ENCODE measurements around the gene THADA. TPM values are rescaled to one million over a fixed set of nuclear protein-coding genes. Genes with fewer than 3 reads are reported as not detected.

Gene THADA
- total RNA-seq, 1 donor from 2014 or later: 43.3 TPM

DNA sequence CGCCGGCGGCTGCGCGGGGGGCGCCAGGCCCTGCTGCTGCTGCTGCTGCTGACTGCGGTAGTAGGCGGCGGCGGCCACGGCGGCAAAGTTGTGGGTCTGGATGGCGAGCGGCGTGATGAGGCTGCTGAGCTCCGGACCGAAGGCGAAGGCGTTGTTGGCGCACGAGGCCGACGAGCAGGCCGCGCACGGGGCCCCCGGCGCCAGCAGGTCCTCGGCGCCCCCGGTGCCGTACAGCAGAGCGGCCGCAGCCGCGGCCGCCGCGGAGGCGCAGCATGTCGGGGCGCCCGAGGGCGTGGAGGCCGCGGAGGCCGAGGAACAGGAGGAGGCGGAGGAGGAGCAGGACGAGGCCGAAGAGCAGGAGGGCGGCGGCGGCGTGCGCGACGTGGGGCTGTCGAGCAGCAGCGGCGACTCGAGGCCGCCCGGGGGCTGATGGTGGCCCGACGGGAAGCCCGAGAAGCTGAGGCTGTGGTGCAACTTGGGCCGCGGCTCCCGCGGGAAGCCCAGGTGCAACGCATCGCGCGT lies 371.2 kb downstream of the THADA start:
- no peak for DNase-seq (ENCODE audit: low read depth)

DNA sequence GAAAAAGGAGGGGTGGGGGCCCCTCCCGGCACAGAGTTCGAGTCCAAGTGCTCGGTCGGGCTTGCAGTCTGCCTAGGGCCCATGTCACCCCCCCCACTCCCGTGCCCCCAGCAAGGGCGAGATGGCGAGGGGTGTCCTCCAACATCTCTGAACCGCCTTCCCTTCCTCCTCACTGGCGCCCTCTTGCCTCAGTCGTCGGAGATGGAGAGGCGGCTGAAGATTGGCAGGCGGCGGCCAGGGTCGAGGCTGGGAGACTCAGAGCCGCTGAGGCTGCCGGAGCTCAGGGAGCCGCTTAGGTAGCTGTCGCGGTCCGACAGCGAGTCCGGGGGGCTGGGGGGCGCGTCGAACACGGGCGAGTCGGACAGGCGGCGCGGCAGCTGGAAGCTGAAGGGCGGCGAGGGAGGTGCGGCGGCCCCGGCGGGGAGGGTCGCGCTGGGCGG lies 371.7 kb downstream of the THADA start:
- no peak for DNase-seq (ENCODE audit: low read depth)

DNA sequence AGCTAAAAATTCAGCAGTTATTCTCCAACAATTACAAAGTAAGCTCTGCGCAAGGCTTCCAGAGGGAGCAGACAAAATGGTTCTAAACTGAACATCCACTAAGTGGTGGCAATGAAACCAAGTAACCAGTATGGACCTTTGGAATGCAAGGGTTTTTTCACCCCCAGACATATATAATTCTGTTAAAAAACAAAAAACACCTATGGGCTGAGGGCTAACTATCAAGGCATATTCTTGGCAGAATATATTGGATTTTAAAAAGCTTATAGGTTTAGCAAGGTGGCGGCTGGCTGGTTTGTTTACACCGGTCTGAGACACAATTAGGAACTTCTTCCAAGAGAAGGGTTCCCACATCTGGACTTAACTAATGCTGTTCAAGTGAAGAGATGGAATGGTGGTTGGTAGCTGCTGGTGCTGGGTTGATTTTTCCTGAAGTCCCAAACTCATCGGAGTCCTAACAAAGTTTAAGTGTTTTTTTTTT lies 372.3 kb downstream of the THADA start:
- DNase-seq (ENCODE audit: low read depth): no peak

DNA sequence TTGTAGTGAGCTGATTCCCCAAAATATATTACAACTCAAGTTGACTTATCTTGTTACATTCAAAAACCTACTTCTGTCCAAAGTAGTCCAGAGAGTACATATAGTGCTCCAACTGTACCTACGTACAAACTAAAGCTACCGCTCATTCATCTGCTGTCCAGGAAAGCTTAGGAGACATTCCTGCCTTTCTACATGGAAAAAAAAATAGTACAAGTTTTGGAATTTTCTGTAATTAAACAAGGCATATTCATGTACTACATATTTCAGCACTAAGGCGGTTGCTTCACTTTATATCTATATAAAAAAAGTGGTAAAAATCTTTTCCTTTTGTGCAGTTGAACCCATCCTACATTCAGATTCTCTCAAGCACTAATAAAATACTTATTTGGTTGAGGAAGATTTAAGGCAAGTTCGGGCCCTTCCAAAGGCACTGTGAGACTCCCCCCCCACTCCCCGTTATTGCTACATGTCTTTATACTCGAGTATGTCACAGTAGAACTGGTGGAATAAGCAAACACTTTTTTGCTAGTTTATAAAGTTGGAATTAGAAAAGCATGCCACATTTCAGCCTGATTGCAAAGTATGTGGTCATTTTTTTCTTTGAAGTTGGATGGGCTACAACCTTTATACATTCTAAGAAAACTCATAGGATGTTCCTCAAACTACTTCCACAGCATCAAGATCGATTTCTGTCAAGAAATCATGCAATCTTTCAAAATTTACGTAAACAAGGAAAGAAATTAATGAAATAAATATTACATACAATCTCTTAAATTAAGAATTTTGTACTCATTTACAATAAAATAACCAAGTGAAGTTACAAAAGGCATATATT lies 373.1 kb downstream of the THADA start:
- no peak for DNase-seq (ENCODE audit: low read depth)

DNA sequence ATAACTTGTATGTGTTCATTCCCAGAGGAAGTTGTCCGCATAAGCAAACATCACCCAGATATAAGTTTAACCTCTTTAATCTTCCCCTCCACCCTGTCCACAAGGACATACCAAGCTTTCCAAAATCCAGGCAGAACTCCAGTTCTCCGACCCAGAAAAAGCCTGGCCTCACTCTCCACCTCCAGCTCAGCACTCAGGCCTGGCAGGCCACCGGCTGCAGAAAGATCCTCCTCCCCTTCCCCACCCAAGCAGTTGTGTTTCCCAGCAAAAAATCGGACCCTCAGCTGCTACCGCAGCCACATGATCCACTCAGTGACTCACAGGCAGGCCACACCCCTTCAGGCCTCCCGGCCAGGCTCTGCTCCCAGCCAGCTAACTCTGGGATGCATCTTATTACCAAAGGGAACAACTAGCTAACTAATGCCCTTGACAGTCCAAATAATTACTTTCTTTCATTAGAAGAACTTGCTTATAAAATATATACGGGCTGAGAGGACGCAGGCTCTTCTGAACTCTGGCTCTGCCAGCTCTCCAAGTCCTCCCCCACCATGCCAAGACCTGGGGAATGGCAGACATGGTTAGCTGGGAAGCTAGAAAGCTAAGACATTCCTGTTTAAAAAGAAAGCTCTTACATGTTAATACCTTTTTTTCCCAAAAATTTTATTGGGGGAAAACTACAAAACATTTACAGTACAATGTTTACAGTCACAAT lies 373.9 kb downstream of the THADA start:
- DNase-seq (ENCODE audit: low read depth): peak; percentile 92

DNA sequence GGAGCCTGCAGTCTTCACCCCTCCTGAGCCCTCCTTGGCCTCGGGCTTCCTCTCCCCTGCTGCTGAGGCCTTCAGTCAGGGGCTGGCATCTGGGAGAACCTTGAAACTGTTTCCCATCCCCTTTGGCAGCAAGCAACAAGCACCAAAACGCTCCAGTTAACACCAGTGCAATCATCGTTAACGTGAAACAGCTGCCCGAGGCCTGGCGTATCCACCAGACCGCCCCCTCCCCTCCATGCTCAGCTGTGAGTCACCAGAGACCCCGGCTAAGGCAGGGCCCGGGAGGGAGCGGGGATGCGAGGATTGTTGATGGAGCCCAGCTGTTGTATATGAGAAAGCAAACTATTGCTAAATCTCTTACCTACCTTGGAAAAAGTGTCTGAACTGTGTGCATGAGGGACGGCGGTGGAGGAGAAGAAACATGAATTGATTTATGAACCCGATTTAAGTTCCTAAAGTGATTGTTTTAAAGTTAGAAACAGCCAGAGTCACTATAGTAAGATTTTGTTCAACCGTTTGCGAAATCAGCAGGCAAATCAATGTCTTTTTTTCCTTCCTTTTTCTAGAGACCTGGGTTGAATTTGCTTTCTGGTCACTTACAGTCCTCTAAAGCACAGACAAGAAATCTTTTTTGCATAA lies 374.6 kb downstream of the THADA start:
- peak; percentile 90 for DNase-seq (ENCODE audit: low read depth)

DNA sequence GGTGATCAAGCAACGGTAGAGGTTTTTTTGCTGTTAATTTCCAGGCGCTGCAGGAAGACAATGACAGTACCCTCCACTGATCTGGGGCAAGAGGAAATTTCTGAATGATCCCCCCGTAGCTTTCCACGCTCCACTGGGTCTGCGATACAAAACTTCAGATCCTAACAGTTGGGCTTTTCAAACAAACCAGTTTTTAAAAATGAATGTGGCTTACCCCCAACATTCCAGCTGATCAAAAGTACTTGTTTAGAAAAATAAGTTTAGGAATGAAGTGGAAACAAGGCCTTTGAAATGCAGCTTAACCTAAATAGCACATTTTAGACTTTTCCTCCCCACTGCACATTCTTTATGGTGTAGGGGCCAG lies 375.1 kb downstream of the THADA start:
- DNase-seq (ENCODE audit: low read depth): no peak

DNA sequence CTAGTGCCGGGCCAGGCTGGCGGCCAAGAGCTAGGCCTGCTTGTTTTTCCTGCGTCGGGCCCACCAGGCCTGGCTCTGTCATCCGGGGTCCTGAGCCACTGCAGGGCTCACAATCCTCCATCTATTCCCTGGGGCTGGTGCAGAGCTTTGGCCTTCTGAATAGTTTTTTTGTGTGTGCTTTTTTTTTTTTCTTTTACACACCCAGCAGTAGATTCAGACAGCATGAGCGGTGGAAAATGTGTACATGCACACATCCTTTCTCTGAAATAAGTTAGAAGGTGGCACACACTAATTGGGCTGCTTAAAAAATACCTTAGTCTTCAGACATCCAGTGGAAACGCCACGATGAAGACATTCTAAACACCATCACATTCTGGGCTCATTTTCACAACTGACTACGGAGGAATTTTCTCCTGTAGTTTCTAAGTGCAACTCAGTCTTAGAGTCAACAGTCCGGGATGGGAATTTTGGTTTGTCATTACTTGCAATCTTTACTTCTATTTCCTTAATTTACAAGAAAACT lies 375.5 kb downstream of the THADA start:
- DNase-seq (ENCODE audit: low read depth): no peak

DNA sequence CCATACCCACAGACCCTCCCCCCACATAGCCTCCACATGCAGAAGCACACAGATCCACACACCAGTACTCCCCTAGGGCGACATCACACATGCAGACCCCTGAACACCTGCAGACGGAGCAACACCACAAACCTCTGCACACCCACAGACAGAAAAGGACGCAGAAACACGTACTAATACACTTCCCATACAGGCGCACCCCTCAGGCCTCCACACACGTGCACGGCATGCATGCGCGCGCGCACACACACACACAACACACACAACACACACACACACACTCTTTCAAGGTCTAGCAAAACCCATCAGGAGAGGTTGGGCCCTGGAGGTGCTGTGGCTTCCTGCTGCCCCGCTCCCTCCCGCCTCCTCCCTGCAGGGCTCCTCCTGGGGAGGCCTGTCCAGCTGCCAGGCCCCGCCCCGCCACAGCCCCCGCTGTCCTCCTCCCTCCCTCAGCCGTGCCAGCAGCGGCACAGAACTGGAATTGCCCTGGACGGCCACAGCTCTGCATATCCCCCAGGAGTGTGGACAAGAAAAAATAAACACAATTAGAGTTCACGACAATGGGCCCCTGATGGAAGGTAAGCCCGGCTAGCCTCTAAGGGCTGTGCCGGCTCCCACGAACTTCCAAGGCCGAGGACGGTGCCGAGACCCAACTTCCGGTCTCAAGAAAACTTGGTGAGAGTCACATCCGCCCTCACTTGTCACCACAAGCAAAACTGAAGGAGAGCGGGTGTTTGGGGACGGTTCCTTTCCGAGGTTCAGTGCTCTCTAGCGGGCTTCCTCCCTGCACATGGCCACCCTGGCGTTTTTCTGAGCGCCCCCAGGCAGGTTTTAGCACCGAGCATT lies 376.2 kb downstream of the THADA start:
- DNase-seq (ENCODE audit: low read depth): peak; percentile 71

DNA sequence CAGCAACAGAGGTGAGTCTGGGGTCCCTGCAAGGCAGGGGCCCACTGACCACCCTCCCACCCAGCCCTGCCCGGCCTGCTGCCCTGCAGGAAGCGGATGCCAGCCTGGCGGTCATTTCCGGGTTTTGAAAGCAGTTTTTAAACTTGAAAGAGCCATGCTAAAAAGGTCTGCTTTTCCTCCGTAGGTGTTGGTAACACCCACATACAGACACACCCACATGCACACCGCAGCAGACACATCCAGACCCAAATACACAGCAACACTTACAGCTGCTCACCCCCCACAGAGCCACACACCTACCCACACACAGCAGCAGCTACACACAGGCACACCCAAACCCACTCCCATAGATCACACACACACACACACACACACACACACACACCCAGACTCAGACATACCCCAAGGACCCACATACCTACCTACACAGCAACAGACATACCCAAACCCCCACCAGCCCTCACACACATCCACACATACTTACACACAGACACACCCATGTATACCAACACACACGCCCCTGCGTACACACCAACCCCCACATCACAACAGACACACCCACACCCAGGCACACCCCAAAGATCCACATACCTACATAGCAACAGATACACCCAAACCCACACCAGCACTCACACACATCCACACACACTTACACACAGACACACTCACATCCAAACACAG lies 377.0 kb downstream of the THADA start:
- DNase-seq (ENCODE audit: low read depth): no peak

DNA sequence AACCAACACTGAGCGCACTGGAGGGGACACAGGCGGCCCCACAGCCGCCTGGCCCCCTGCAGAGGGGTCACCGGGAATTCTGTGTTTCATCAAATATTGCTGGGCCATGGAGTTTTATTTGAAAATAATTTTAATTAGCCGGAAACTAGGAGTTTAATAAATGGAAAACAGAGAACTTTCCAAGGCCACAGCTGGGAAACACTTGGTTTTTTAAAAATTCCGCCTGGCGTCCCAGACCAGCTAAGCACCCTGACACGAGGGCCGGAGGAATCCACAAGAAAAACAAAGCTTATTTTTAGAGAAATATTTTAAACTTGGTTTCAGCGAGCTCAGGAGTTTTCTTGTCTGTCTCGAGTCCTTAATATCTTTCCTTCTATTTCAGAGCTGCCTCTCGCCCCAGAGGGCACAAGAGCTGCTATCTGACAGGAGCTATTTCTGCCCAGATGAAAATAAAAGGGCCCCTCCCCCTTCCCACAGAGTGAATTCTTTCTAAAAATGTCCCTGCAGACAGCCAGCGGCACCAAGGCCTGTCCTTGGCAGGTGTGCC lies 377.6 kb downstream of the THADA start:
- DNase-seq (ENCODE audit: low read depth): no peak

DNA sequence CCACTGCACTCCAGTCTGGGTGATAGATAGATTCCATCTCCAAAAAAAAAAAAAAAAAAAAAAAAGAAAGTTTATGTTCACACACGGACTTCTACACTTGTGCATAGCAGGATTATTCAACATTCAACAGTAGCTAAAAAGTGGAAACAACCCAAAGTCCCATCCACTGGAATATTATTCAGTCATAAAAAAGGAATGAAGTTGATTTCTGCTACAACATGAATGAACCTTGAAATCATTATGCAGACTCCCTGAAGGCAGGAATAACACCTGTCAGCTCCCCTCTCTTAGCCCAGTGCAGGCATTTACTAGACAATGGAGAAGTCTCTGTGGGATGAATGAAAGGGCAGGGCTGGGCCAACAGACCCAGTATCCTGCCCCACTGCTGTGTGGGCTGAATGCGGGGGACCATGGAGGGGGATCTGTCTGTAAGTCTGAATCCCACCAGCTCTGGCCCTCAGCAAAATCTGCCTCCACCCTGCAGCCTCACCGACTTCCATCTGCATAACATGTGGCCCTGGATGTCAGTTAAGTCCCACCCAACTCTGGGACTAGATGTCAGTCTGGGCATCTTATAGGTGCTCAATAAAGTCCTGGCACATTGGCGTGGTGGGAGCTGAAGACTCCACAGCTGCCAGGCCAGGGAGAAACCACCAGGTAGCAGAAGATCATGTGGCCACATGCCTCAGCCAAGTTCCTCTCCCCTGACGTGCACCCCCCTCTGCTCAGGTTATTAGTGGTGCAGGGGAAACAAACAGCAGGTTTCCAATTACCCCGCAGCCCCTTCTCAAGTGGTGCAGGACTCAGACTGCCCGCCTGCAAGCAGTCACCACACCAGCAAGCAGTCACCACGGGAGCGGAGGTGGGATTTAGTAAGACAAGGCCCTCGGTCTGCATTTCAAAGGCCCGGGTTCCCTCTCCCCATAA lies 378.3 kb downstream of the THADA start:
- no peak for DNase-seq (ENCODE audit: low read depth)

DNA sequence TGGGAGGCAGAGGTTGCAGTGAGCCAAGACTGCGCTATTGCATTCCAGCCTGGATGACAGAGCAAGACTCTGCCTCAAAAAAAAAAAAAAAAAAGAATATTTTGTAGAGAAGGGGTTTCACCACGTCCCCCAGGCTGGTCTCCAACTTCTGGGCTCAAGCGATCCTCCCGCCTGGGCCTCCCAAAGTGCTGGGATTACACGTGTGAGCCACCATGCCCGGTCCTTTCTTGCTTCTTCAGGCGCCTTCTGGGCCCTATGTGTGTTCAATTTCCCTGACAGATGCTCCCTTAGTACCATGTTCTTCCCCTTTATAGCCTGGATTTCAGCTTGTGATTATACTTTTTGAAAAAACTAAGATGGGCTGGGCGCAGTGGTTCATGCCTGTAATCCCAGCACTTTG lies 379.2 kb downstream of the THADA start:
- DNase-seq (ENCODE audit: low read depth): no peak

DNA sequence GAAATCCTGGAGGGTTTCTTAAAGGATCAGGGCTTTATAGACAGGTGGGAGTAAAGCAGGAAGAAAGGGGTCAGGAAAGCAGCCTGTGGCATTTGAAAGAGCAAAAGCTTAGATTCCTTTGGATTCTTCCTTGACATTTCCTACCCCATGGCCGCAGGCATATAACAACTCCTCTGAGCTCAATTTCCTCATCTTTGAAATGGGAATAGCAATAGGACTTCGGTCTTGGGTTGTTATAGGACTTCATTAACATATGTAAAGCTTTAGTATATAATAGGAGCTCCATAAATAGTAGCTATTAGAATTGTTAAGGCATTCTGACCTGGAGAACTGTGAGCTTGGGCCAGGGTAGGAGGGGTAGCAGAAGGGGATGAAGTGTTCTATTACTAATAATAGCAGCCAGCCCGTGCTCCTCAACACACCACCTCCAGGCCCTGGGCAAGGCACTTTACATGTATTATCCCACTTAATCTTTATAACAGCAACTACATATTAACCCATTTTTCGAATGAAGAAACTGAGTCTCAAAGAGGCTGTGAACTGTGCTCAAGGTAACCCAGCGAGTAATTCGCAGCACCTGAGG lies 380.1 kb downstream of the THADA start:
- no peak for DNase-seq (ENCODE audit: low read depth)

DNA sequence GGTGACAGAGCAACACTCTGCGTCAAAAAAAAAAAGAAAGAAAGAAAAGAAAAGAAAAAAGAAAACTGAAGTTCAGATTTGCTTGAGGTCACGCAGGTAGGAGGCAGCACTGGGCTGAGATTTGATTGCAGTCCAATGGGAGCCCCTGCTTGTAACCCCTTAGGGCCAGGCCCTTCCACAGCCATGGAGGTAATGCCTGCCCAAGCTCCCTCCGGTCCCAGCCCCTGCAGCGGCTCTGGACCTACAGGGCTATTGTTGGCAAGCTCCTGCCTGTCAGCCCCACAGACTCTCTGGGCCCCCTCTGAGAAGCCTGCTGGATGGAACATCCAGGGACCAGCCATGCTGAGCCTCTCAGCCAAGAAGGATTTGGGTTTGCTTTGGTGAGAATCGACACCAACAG lies 381.6 kb downstream of the THADA start:
- no peak for DNase-seq (ENCODE audit: low read depth)

DNA sequence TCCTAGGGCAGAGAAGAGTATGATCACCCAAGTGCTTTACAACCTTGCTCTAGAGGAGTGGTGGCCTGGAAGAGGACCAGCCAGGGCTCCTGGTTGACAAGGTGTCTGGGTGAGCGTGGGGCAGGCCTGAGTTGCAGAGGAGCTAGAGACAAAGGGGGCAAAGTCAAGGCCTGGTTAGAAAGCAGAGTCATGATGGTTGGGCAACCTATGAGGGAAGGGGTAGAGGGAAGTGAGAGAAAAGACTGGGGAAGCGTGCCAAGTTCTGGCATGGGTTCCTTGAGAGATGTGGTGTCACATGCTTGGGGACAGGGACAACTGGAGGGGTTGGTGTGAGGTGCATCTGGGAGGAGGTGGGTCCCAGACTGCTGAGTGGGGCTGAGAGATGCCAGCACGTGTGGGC lies 382.9 kb downstream of the THADA start:
- DNase-seq (ENCODE audit: low read depth): no peak

DNA sequence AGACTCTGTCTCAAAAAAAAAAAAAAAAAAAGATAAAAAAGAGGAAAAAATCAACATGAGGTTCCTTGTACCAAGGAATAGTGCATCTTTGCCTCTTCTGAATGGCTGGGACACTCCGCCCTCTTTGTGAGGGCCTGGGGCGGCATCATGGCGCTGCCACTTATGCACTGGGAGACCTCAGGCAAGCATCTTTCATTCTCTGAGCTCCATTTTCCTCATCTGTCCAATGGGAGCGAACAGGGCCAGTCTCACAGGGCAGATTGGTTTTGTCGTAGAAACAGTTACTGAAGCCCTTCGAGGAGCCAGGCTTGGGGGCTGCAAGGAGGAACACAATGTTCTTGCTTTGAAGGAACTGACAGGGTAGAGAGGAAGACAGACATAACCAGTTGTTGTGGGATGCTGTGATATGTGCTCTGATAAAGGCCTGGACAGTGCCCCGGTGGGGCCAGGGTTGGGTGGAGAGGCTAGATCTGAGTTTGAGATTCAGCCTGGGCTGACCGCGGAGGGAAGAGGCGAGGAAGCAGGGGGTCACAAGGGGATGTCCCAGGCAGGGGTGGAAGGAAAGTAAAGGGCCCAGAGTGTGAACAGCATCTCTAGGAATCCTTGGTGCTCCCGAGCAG lies 383.5 kb downstream of the THADA start:
- DNase-seq (ENCODE audit: low read depth): no peak
